Heart left ventricle (tissue), 16 donors: ENCODE results near the gene CLEC4G. TPM values are rescaled to one million over a fixed set of nuclear protein-coding genes. Genes with fewer than 3 reads are reported as not detected.
A peak's percentile ranks its signal among the peaks of the same experiment; 100 is the strongest.

Experiments used
- ATAC-seq, 4 donors: fragments of 200-7000 bp; cut with Tn5 transposase; one replicate each; pipeline ENCODE4 v1.9.1; 2020 to 2022; ENCODE audit warnings: moderate library complexity in 4 of 4, mild to moderate bottlenecking in 3 of 4, moderate number of reproducible peaks in 1 of 4
- DNase-seq, 5 donors: peaks; one replicate each; pipeline ENCODE4 v3.0.0-alpha.2; 2020
- H3K27ac ChIP-seq, 12 donors: fragments of 200-600 bp; sonication (generic) in 4 of 12; one replicate each; pipeline versions ENCODE4 v1.5.0 to v1.8.0; 2016 to 2022; ENCODE audit warnings: mild to moderate bottlenecking in 2 of 12
- H3K27me3 ChIP-seq, 9 donors: fragments of 200-600 bp; sonication (generic) in 2 of 9; one replicate each; pipeline versions ENCODE4 v1.5.1 to v1.8.0; 2016 to 2022; ENCODE audit warnings: mild to moderate bottlenecking in 3 of 9
- H3K36me3 ChIP-seq, 9 donors: fragments of 200-600 bp; sonication (generic) in 2 of 9; one replicate each; pipeline versions ENCODE4 v1.5.0 to v1.8.0; 2018 to 2022; ENCODE audit warnings: mild to moderate bottlenecking in 2 of 9
- H3K4me1 ChIP-seq, 12 donors: fragments of 200-600 bp; sonication (generic) in 4 of 12; one replicate each; pipeline versions ENCODE4 v1.5.0 to v1.8.0; 2016 to 2022; ENCODE audit warnings: mild to moderate bottlenecking in 3 of 12
- H3K4me3 ChIP-seq, 12 donors: fragments of 200-600 bp; sonication (generic) in 4 of 12; one replicate each; pipeline versions ENCODE4 v1.5.0 to v1.8.0; 2017 to 2022; ENCODE audit warnings: mild to moderate bottlenecking in 9 of 12, moderate library complexity in 4 of 12
- H3K9me3 ChIP-seq, 12 donors: fragments of 200-600 bp; sonication (generic) in 4 of 12; one replicate each; pipeline versions ENCODE4 v1.5.0 to v1.8.0; 2016 to 2022; ENCODE audit warnings: mild to moderate bottlenecking in 1 of 12
- CTCF ChIP-seq, 12 donors: fragments of 200-600 bp; sonication (generic) in 4 of 12; IDR thresholded peaks; one replicate each; pipeline versions ENCODE4 v1.5.0 to v1.8.0; 2018 to 2022; ENCODE audit warnings: antibody characterized with exemption in 12 of 12, mild to moderate bottlenecking in 5 of 12
- POLR2A ChIP-seq, 2 donors: fragments of 450-650 bp; IDR thresholded peaks; one replicate each; pipeline ENCODE4 v1.6.1; 2017; ENCODE audit warnings: antibody characterized with exemption in 2 of 2, mild to moderate bottlenecking in 2 of 2, moderate library complexity in 2 of 2
- WGBS, 4 donors: extraction: QIAGEN DNeasy Blood & Tissue Kit in 2 of 4; methylation state at CpG; one replicate each; pipeline versions ENCODE4 v1.1.5 to v1.1.7; 2013 to 2018; 5-methylcytosine and 5-hydroxymethylcytosine counted together
- intact Hi-C, 10 donors: fragments of 100-400 bp; cut with DNase I; formaldehyde crosslinking; loops; one replicate each; pipeline versions ENCODE4 v1.11.1 to v1.14.2; 2022
- polyA plus RNA-seq, 2 donors: library from polyadenylated mRNA; stranded (reverse); fragments of 200-250 nt; gene quantifications; one replicate each; pipeline ENCODE4 v1.2.3, GENCODE V29; 2013
- total RNA-seq, 9 donors: library from RNA; depleted of rRNA in 2 of 9; stranded (reverse); fragments of >200 nt in 2 of 9; fragmentation: NEBNext Ultra II Directional in 3 of 9; extraction: Animal tissue kit (Norgen Biotek cat#: 25700) in 3 of 9; gene quantifications; one replicate each; pipeline versions ENCODE4 v1.1.0 to v1.2.4, GENCODE V29; 2016 to 2023
- donor health status: ischemic (EF 13 %, LVEDD 7.1; RV severe dilation, severe dysfunction).
- donor health status: healthy with polysubstance abuse.
- donor health status: DM: no; HTN: yes; CAD: no.
- donor health status: DM: no; HTN: no; CAD: no.
- donor health status: ischemic (EF 25% LVEDD 6.9; RV normal size, moderate dysfunction).
- donor health status: ischemic (EF 25% LVEDD 5.7; RV mildly dilated, moderate dysfunction).
- donor health status: healthy.
- donor health status: DM: yes; HTN: yes; CAD: no.
- donor health status: ischemic (EF 35%, LVEDD 5.7; RV mildly dilated, moderate dysfunction).
- donor health status: nonischemic (EF 11% LVEDD 7.7; RV severe dilation, severe dysfunction).
- donor health status: DM: yes; HTN: yes; CAD: no.
- donor health status: PGD.
- donor health status: ischemic (EF 29% LVEDD 5.4; RV normal size, mild dysfunction).
- donor health status: nonischemic (EF 23%, LVEDD 6.1; RV moderate dilation, normal function).

Gene CLEC4G
- total and polyA plus RNA-seq, 11 donors, result 0.22 to 6.4 (median 0.87) TPM; not detected in 1

- Histone ChIP-seq H3K4me3 (no peak overlapping the region), H3K36me3 (no peaks in the 10 kb centered on the region), H3K9me3 (no peaks in the 10 kb centered on the region), H3K27ac (peak overlapping the region in 5 of 12 donors; percentile 24 to 91 (median 39)), H3K27me3 (peaks cover 0 to 28% (median 4%) of the 10 kb centered on the region in 9 donors), H3K4me1 (peaks cover 0 to 39% (median 0%) of the 10 kb centered on the region in 12 donors)
- peak in 2 of 4 donors; percentile 53 to 62 for ATAC-seq
- 54 to 60% (median 59%) methylated on average over 22 to 24 of the region's 24 CpGs for WGBS, 4 donors
- DNase-seq, result peak; percentile 42 to 70 (median 47)
- intact Hi-C loops, result no loop called here
- no peak for TF ChIP-seq POLR2A (IDR thresholded peaks at IDR 0.05)
- no peak for TF ChIP-seq CTCF (IDR thresholded peaks at IDR 0.05)
Measured at GRCh38 chr19:7705387-7706187, 26.3 kb downstream of the CLEC4G start.

DNA sequence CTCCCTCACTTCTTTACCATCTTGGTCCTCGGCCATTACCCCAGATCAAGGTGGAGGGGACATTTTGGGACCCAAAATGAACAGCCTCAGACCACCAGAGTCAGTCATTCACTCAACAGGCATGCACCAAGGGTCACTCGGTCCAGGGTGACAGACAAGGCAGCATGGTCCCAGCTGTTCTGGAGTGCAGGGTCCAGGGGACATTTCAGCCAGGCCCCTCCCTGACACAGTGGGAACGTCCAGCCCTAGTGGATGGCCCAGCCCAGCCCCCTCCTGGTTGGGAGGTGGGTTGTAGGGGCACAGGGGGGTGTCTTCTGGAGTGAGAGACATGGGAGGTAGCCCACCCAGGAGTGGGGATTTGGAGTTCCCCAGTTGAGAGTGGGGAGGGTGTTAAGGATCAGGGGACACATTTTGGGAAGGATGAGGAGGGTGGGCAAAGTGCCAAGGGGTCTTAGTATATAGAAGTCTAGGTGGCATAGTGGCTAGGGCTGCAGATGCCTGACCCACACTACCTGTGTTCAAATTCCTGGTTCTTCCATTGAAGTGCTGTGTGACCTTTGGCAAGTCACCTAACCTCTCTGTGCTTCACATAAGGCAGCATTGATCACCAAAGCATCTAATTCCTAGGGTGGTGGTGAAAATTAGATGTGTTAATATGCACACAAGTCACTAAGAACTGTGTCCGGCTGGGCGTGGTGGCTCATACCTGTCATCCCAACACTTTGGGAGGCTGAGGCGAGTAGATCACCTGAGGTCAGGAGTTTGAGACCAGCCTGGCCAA is 27.4 kb downstream of the CLEC4G start:
- TF ChIP-seq POLR2A (IDR thresholded peaks at IDR 0.05) (no peak), CTCF (IDR thresholded peaks at IDR 0.05) (no peak)
- H3K36me3 ChIP-seq, result no peaks in the 10 kb centered on the region
- ATAC-seq (no peak), DNase-seq (no peak)
- peaks cover 0 to 35% (median 4%) of the 10 kb centered on the region in 9 donors for H3K27me3 ChIP-seq
- H3K4me3 ChIP-seq, result no peak overlapping the region
- no peak overlapping the region for H3K27ac ChIP-seq
- WGBS, 4 donors, result 68 to 77% (median 75%) methylated on average over 6 of the region's 6 CpGs
- intact Hi-C loops, result no loop called here
- H3K9me3 ChIP-seq, result no peaks in the 10 kb centered on the region
- H3K4me1 ChIP-seq, result peaks cover 0 to 45% (median 0%) of the 10 kb centered on the region in 12 donors

DNA sequence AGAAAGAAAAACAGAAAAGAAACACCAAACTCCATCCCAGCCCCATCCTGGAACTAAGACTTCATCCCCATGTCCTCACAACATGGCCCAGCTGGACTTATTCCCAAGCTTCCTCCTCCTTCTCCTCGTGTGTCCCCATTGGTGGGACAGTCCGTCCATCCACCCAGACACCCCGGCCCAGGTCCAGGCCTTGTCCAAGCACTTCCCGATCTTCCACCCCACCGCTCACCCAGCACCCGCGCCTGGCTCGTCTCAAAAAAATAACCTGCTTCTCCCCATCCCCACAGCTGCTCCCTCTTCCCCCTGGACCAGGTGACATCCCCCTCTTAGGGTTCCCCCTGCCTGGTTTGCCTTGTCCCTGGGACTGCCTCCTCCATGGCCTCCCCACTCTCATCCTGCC is 28.6 kb downstream of the CLEC4G start:
- Histone ChIP-seq H3K36me3 (no peaks in the 10 kb centered on the region), H3K9me3 (no peaks in the 10 kb centered on the region), H3K27ac (no peak overlapping the region), H3K27me3 (peaks cover 0 to 41% (median 6%) of the 10 kb centered on the region in 9 donors), H3K4me1 (peaks cover 0 to 48% (median 0%) of the 10 kb centered on the region in 12 donors), H3K4me3 (no peak overlapping the region)
- DNase-seq (no peak), ATAC-seq (no peak)
- TF ChIP-seq POLR2A (IDR thresholded peaks at IDR 0.05) (no peak), CTCF (IDR thresholded peaks at IDR 0.05) (no peak)
- WGBS, 4 donors, result 50 to 62% (median 60%) methylated on average over 8 of the region's 8 CpGs
- intact Hi-C loops, result no loop called here
